GM08714 (cell line): ENCODE data around the gene KCNIP4.
"Not testable (repeated sequence)": the region's sequence is repeated elsewhere in the genome, so short reads cannot be mapped to it uniquely, and the experiment has no call there.

Experiments used
- H3K4me3 ChIP-seq: fragments of 200-500 bp; sonication (Bioruptor generic); 2 replicates; pipeline ENCODE4 v1.5.1; 2014; ENCODE audit warnings: mild to moderate bottlenecking, low read length, inconsistent platforms
- ZNF274 ChIP-seq: IDR thresholded peaks from 2 replicates; pipeline ENCODE4 v1.6.1; 2012; ENCODE audit warnings: mild to moderate bottlenecking, low read depth, low read length

Gene KCNIP4

GRCh38 chr4:20813700-20814099, 1134.9 kb downstream of the KCNIP4 start:
- H3K4me3 ChIP-seq = no peak overlapping the region

GRCh38 chr4:20809812-20810211, 1138.8 kb downstream of the KCNIP4 start:
- TF ChIP-seq ZNF274 = no peak
- no peak overlapping the region for H3K4me3 ChIP-seq

More at GRCh38 chr4:20813700-20814099, 1134.9 kb downstream of the KCNIP4 start:
- TF ChIP-seq ZNF274 = no peak

GRCh38 chr4:20805716-20806115, 1142.9 kb downstream of the KCNIP4 start:
- H3K4me3 ChIP-seq = no peak overlapping the region
- no peak for TF ChIP-seq ZNF274

- no peak overlapping the region for H3K4me3 ChIP-seq
- TF ChIP-seq ZNF274 = no peak
Measured at GRCh38 chr4:20787940-20788665, 1160.5 kb downstream of the KCNIP4 start.

GRCh38 chr4:20783134-20783533, 1165.4 kb downstream of the KCNIP4 start:
- not testable (repeated sequence) for H3K4me3 ChIP-seq

GRCh38 chr4:20778896-20779295, 1169.7 kb downstream of the KCNIP4 start:
- H3K4me3 ChIP-seq = no peak overlapping the region
- TF ChIP-seq ZNF274 = no peak

GRCh38 chr4:20773144-20773997, 1175.2 kb downstream of the KCNIP4 start:
- no peak overlapping the region for H3K4me3 ChIP-seq
- TF ChIP-seq ZNF274 = no peak

- TF ChIP-seq ZNF274 = no peak
- no peak overlapping the region for H3K4me3 ChIP-seq
Measured at GRCh38 chr4:20764366-20764992, 1184.1 kb downstream of the KCNIP4 start.

GRCh38 chr4:20761826-20762225, 1186.7 kb downstream of the KCNIP4 start:
- H3K4me3 ChIP-seq = no peak overlapping the region
- no peak for TF ChIP-seq ZNF274

- no peak for TF ChIP-seq ZNF274
- no peak overlapping the region for H3K4me3 ChIP-seq
Measured at GRCh38 chr4:20761382-20761781, 1187.2 kb downstream of the KCNIP4 start.

- no peak overlapping the region for H3K4me3 ChIP-seq
- no peak for TF ChIP-seq ZNF274
Measured at GRCh38 chr4:20760053-20760452, 1188.5 kb downstream of the KCNIP4 start.

- no peak for TF ChIP-seq ZNF274
- no peak overlapping the region for H3K4me3 ChIP-seq
Measured at GRCh38 chr4:20754036-20754435, 1194.5 kb downstream of the KCNIP4 start.

GRCh38 chr4:20752641-20753040, 1195.9 kb downstream of the KCNIP4 start:
- no peak overlapping the region for H3K4me3 ChIP-seq
- TF ChIP-seq ZNF274 = no peak

- not testable (repeated sequence) for H3K4me3 ChIP-seq
Measured at GRCh38 chr4:20746000-20746399, 1202.6 kb downstream of the KCNIP4 start.

GRCh38 chr4:20735931-20736330, 1212.6 kb downstream of the KCNIP4 start:
- no peak for TF ChIP-seq ZNF274
- no peak overlapping the region for H3K4me3 ChIP-seq
